Neural progenitor cell (in vitro differentiated cells): ENCODE data around the gene NUMB. TPM values are rescaled to one million over a fixed set of nuclear protein-coding genes. Genes with fewer than 3 reads are reported as not detected.

Source experiments
- DNase-seq: peaks from one replicate; pipeline ENCODE4 v3.0.0-alpha.2; 2016; ENCODE audit warnings: low spot score
- H2AFZ ChIP-seq: fragments of 200-600 bp; sonication (generic); replicated peaks from 2 replicates; pipeline ENCODE4 v1.6.1; 2016; ENCODE audit warnings: antibody characterized with exemption
- H3F3A ChIP-seq: fragments of 200-600 bp; sonication (generic); 2 replicates; pipeline ENCODE4 v1.6.1; 2016; ENCODE audit warnings: antibody characterized with exemption, low read depth
- H3K27ac ChIP-seq: fragments of 200-600 bp; sonication (generic); 2 replicates; pipeline ENCODE4 v1.5.1; 2016; ENCODE audit warnings: mild to moderate bottlenecking
- H3K27me3 ChIP-seq: fragments of 200-600 bp; sonication (generic); 2 replicates; pipeline ENCODE4 v1.6.1; 2016; ENCODE audit warnings: mild to moderate bottlenecking, moderate library complexity
- H3K36me3 ChIP-seq: fragments of 200-600 bp; sonication (generic); 2 replicates; pipeline ENCODE4 v1.5.1; 2016
- H3K4me1 ChIP-seq: fragments of 200-600 bp; sonication (generic); 2 replicates; pipeline ENCODE4 v1.6.1; 2016; ENCODE audit warnings: mixed run types
- H3K4me2 ChIP-seq: fragments of 200-600 bp; sonication (generic); 2 replicates; pipeline ENCODE4 v1.6.1; 2016
- H3K4me3 ChIP-seq: fragments of 200-600 bp; sonication (generic); 2 replicates; pipeline ENCODE4 v1.5.1; 2016
- H3K79me2 ChIP-seq: fragments of 200-600 bp; sonication (generic); 2 replicates; pipeline ENCODE4 v1.6.1; 2016; ENCODE audit warnings: low read depth
- H3K9ac ChIP-seq: fragments of 200-600 bp; sonication (generic); 2 replicates; pipeline ENCODE4 v1.6.1; 2016
- H3K9me3 ChIP-seq: fragments of 200-600 bp; sonication (generic); 2 replicates; pipeline ENCODE4 v1.5.1; 2016; ENCODE audit warnings: low read depth
- H4K20me1 ChIP-seq: fragments of 200-600 bp; sonication (generic); 2 replicates; pipeline ENCODE4 v1.6.1; 2016; ENCODE audit warnings: low read depth
- H3K27ac Mint-ChIP-seq: 3 replicates; pipeline ENCODE4 v1.8.0; 2021; ENCODE audit warnings: mixed read lengths
- H3K27me3 Mint-ChIP-seq: 2 replicates; pipeline ENCODE4 v1.8.0; 2022; ENCODE audit warnings: low read depth, mild to moderate bottlenecking, inconsistent platforms, moderate library complexity, mixed read lengths; ENCODE audit not compliant: insufficient read depth
- H3K36me3 Mint-ChIP-seq: 3 replicates; pipeline ENCODE4 v1.8.0; 2021; ENCODE audit warnings: mixed read lengths
- H3K4me1 Mint-ChIP-seq: 3 replicates; pipeline ENCODE4 v1.8.0; 2021; ENCODE audit warnings: mixed read lengths
- H3K4me3 Mint-ChIP-seq: 3 replicates; pipeline ENCODE4 v1.8.0; 2021; ENCODE audit warnings: mild to moderate bottlenecking, moderate library complexity, mixed read lengths
- H3K9me3 Mint-ChIP-seq: 3 replicates; pipeline ENCODE4 v1.8.0; 2020; ENCODE audit warnings: mixed read lengths
- EZH2 ChIP-seq: fragments of 200-600 bp; sonication (generic); IDR thresholded peaks from 2 replicates; pipeline ENCODE4 v1.6.1; 2017; ENCODE audit warnings: antibody characterized with exemption, mild to moderate bottlenecking, moderate library complexity
- EZH2phosphoT487 ChIP-seq: fragments of 200-600 bp; sonication (generic); IDR thresholded peaks from 2 replicates; pipeline ENCODE4 v1.6.1; 2017; ENCODE audit warnings: antibody characterized with exemption
- total RNA-seq: library from RNA; depleted of rRNA; stranded (reverse); fragments of >200 nt; gene quantifications from 2 replicates; pipeline ENCODE4 v1.2.3, GENCODE V29; 2015; ENCODE audit warnings: low replicate concordance
- TF ChIP-seq, protein P1 (sequence below): fragments of 200-600 bp; sonication (generic); IDR thresholded peaks from 2 replicates; pipeline ENCODE4 v1.5.1; 2017; ENCODE audit warnings: antibody characterized with exemption, mild to moderate bottlenecking

NUMB gene
- total RNA-seq, 1 donor from 2014 or later: 37.2 TPM

DNA sequence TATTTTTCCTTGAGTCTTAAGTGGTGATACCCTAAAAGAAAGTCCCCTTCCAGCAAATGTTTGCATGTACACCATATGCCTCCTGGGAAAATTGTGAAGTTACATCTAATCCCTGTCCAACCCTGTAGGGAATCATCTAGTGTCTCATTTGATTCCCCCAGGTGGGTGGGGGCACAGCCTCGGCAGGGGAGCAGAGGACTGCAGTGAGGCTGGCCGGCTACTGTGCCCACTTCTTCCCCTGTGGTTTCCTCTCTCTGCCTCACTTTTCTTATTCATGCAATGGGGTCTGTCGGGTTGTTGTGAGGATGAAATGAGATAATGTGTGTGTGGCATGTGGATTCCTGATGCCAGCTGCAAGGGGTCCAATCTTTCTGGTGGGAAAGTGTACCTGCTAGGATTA lies 215.0 kb downstream of the NUMB start:
- Histone ChIP-seq H3K27me3 (peaks cover 23% of the 10 kb centered on the region), H3K9ac (no peak overlapping the region), H3K4me3 (no peak overlapping the region), H3F3A (no peaks in the 10 kb centered on the region), H3K4me1 (peaks cover 22% of the 10 kb centered on the region), H2AFZ (no peak overlapping the region), H3K4me2 (no peak overlapping the region), H3K9me3 (no peaks in the 10 kb centered on the region), H3K27ac (no peak overlapping the region), H3K79me2 (peaks cover 7% of the 10 kb centered on the region), H3K36me3 (no peaks in the 10 kb centered on the region), H4K20me1 (peaks cover 9% of the 10 kb centered on the region)
- no peak for DNase-seq
- H3K36me3 Mint-ChIP-seq: no peaks in the 10 kb centered on the region
- H3K27me3 Mint-ChIP-seq: peaks cover 25% of the 10 kb centered on the region
- no peak overlapping the region for H3K4me3 Mint-ChIP-seq
- peak overlapping the region; percentile 76 for H3K27ac Mint-ChIP-seq
- peaks cover 28% of the 10 kb centered on the region for H3K4me1 Mint-ChIP-seq
- no peaks in the 10 kb centered on the region for H3K9me3 Mint-ChIP-seq
- TF ChIP-seq, protein P1, sequence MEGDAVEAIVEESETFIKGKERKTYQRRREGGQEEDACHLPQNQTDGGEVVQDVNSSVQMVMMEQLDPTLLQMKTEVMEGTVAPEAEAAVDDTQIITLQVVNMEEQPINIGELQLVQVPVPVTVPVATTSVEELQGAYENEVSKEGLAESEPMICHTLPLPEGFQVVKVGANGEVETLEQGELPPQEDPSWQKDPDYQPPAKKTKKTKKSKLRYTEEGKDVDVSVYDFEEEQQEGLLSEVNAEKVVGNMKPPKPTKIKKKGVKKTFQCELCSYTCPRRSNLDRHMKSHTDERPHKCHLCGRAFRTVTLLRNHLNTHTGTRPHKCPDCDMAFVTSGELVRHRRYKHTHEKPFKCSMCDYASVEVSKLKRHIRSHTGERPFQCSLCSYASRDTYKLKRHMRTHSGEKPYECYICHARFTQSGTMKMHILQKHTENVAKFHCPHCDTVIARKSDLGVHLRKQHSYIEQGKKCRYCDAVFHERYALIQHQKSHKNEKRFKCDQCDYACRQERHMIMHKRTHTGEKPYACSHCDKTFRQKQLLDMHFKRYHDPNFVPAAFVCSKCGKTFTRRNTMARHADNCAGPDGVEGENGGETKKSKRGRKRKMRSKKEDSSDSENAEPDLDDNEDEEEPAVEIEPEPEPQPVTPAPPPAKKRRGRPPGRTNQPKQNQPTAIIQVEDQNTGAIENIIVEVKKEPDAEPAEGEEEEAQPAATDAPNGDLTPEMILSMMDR: no peak
- no peak for TF ChIP-seq EZH2
- TF ChIP-seq EZH2phosphoT487: no peak

- peaks cover 25% of the 10 kb centered on the region for H3K27me3 Mint-ChIP-seq
- peaks cover 32% of the 10 kb centered on the region for H3K27me3 ChIP-seq
- H3F3A ChIP-seq: peaks cover 5% of the 10 kb centered on the region
- H3K4me1 ChIP-seq: peaks cover 25% of the 10 kb centered on the region
- no peak overlapping the region for H2AFZ ChIP-seq
- no peak overlapping the region for H3K9ac ChIP-seq
- no peaks in the 10 kb centered on the region for H3K36me3 Mint-ChIP-seq
- no peaks in the 10 kb centered on the region for H3K9me3 ChIP-seq
- H3K9me3 Mint-ChIP-seq: no peaks in the 10 kb centered on the region
- H3K4me2 ChIP-seq: no peak overlapping the region
- H3K4me3 ChIP-seq: no peak overlapping the region
- no peaks in the 10 kb centered on the region for H3K36me3 ChIP-seq
- H3K27ac ChIP-seq: no peak overlapping the region
- H3K79me2 ChIP-seq: peaks cover 13% of the 10 kb centered on the region
- H3K4me3 Mint-ChIP-seq: no peak overlapping the region
- TF ChIP-seq EZH2phosphoT487 (no peak), EZH2 (no peak)
- TF ChIP-seq, protein P1: no peak
- no peak for DNase-seq
- H4K20me1 ChIP-seq: peaks cover 9% of the 10 kb centered on the region
- peaks cover 27% of the 10 kb centered on the region for H3K4me1 Mint-ChIP-seq
- no peak overlapping the region for H3K27ac Mint-ChIP-seq
Observed at GRCh38 chr14:73242357-73242901, 215.9 kb downstream of the NUMB start.

DNA sequence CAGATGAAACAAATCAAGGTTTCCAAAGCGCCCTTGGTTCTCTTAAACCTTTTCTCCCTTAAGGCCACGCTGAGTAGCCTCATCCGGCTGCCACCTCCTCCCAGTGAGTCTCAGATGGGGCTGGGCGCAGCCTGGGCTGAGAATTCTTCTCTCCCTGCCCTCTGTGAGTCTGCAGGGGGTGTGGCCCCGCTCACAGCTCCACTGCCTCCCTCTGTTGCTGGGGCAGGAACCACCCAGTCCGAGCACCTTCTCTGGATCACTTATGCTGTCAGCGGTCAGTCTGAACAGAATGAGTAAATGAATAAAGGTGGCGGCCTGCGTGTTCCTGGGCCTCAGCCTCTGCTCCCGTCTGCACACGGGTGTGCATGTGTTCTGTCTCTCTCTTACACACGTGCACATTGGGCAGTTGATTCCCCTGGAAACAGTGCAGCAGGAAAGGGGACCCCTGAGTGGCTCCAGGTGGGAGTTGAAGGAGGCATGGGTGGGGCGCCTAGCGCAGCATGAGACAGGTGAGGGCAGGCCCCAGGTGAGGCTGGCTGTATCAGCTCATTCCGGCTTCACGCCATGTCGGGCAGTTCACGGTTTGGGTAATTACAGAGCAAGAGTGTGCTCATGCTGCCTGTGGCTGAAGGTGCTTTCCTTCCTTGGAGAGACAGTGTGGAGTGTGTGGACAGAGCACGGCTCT lies 216.7 kb downstream of the NUMB start:
- Histone ChIP-seq H3K9ac (no peak overlapping the region), H3K4me1 (peaks cover 31% of the 10 kb centered on the region), H3K4me3 (no peak overlapping the region), H3K27ac (no peak overlapping the region), H3K9me3 (no peaks in the 10 kb centered on the region), H3K79me2 (peaks cover 13% of the 10 kb centered on the region), H3K4me2 (no peak overlapping the region), H2AFZ (no peak overlapping the region), H3K36me3 (no peaks in the 10 kb centered on the region), H3F3A (peaks cover 13% of the 10 kb centered on the region), H4K20me1 (peaks cover 9% of the 10 kb centered on the region), H3K27me3 (peaks cover 40% of the 10 kb centered on the region)
- H3K27ac Mint-ChIP-seq: no peak overlapping the region
- TF ChIP-seq EZH2 (no peak), EZH2phosphoT487 (no peak)
- TF ChIP-seq, protein P1: no peak
- no peak overlapping the region for H3K4me3 Mint-ChIP-seq
- no peaks in the 10 kb centered on the region for H3K36me3 Mint-ChIP-seq
- H3K9me3 Mint-ChIP-seq: no peaks in the 10 kb centered on the region
- peaks cover 30% of the 10 kb centered on the region for H3K4me1 Mint-ChIP-seq
- H3K27me3 Mint-ChIP-seq: peaks cover 31% of the 10 kb centered on the region
- DNase-seq: no peak
